ENCODE results near the gene ACSM5.

Gene ACSM5, protein sequence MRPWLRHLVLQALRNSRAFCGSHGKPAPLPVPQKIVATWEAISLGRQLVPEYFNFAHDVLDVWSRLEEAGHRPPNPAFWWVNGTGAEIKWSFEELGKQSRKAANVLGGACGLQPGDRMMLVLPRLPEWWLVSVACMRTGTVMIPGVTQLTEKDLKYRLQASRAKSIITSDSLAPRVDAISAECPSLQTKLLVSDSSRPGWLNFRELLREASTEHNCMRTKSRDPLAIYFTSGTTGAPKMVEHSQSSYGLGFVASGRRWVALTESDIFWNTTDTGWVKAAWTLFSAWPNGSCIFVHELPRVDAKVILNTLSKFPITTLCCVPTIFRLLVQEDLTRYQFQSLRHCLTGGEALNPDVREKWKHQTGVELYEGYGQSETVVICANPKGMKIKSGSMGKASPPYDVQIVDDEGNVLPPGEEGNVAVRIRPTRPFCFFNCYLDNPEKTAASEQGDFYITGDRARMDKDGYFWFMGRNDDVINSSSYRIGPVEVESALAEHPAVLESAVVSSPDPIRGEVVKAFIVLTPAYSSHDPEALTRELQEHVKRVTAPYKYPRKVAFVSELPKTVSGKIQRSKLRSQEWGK

DNA sequence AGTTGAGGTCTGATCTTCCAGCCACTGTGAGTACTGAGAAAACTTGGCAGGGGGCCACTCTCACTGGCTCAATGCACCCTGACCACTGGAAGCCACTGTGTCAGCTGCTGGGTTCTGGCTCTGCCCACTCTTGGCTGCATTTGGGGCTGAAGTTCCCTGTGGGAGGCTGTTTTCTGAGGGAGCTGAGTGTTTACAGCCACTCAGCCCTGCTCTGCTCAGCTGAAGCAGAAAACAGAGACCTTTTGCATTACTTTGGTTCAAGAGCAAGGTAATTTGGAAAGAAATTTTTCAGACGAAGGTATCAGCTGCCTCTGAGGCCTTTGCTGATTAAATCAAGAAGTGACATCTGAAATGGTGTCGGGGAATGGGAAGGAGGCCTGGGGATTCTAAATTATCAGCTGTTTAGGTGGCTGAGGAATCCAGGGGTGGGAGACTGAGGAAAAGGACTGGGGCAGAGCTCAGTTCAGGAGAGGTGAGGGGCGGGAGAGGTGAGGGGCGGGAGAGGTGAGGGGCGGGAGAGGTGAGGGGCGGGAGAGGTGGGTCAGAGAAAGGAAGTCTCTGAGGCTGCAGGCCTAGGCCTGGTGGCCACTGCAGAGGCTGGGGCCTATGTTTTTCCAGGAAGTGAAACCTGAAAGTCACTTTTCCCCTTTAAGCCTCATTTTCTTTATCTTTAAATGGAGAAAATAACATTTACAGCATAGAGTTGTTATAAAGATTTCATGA lies at the start of gene ACSM5:
Gene ACSM5, plus strand, starts transcription at position 137 of the 723 bp plus-strand sequence. CDS start 1,951 bp downstream, outside the sequence.
- Mint-ChIP-seq H3K4me1 (peaks cover 6% of the 10 kb centered on the region), H3K27me3 (peaks cover 3% of the 10 kb centered on the region), H3K36me3 (no peaks in the 10 kb centered on the region), H3K4me3 (peak within 1 kb of the TSS; percentile 66), H3K9me3 (no peaks in the 10 kb centered on the region), H3K27ac (peak within 1 kb of the TSS; percentile 90)
- DNase-seq (ENCODE audit: low spot score in 2 of 2): no peak
- ATAC-seq (ENCODE audit: low read depth): peak; percentile 59

DNA sequence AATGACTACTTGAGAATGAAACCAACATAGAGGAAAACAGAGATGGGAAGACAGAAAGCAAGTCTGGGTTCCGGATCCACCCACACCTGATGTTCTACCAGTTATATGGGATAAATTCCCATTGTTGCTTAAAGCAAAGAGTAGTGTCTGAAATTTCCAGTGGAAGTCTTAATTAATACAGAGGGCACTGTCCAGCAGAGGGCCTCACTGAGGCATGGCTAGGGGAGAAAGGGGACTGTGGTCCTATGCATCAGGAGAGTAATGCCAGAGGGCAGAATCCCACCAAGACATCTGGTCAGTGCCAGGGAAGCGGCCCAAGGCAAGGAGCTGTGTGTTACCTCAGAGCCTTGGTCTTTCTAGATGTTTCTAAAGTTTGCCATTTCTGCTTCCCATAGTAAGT lies 49.3 kb upstream of the ACSM5 start:
- Mint-ChIP-seq H3K4me1 (no peaks in the 10 kb centered on the region), H3K27me3 (peaks cover 15% of the 10 kb centered on the region), H3K9me3 (peaks cover 3% of the 10 kb centered on the region), H3K4me3 (no peak overlapping the region), H3K36me3 (no peaks in the 10 kb centered on the region), H3K27ac (no peak overlapping the region)
- DNase-seq (ENCODE audit: low spot score in 2 of 2) (no peak), ATAC-seq (ENCODE audit: low read depth) (no peak)

DNA sequence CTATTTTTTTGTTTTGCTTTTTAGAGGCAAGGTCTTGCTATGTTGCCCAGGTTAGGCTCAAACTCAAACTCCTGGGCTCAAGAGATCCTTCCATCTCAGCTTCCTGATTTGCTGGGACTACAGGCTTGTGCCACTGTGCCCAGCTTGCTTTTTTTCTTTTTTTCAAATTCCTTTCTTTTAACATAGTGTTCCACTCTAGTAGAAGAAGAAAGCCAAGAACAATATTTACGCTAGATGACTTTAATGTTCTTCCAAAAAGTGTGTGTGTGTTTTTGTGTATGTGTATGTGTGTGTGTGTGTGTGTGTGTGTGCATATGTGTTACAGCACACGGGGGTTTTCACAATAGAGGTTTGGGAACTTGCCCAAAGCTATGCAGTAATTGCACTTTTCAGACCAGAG lies 46.1 kb upstream of the ACSM5 start:
- Mint-ChIP-seq H3K27ac (no peak overlapping the region), H3K4me1 (no peaks in the 10 kb centered on the region), H3K9me3 (no peaks in the 10 kb centered on the region)

DNA sequence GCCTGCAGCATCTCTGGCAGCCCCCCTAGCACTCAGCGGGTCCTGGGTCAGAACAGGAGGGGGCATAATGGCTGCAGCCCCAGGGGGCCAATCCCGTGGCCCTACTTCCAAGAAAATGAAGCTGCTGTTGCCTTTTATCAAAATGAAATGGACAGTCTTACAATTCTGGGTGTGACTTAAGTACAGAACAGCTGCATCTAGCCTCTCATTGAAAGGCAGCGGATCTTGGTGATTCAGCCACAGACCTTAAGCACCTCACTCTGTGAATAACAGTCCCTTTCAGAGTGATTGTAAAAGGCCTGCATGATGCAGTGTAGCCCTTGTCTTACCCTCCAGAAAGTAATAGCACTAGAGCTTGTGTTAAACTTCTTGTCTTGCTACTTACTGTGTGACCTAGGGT lies 45.3 kb upstream of the ACSM5 start:
- DNase-seq (ENCODE audit: low spot score in 2 of 2) (no peak), ATAC-seq (ENCODE audit: low read depth) (no peak)
- H3K27me3 Mint-ChIP-seq: peaks cover 12% of the 10 kb centered on the region
- H3K4me1 Mint-ChIP-seq: no peaks in the 10 kb centered on the region
- no peaks in the 10 kb centered on the region for H3K9me3 Mint-ChIP-seq
- no peak overlapping the region for H3K4me3 Mint-ChIP-seq
- no peaks in the 10 kb centered on the region for H3K36me3 Mint-ChIP-seq
- H3K27ac Mint-ChIP-seq: no peak overlapping the region

More for the DNA sequence above, 46.1 kb upstream of the ACSM5 start:
- no peaks in the 10 kb centered on the region for H3K36me3 Mint-ChIP-seq
- no peak for ATAC-seq (ENCODE audit: low read depth)
- peaks cover 13% of the 10 kb centered on the region for H3K27me3 Mint-ChIP-seq
- no peak for DNase-seq (ENCODE audit: low spot score in 2 of 2)
- H3K4me3 Mint-ChIP-seq: no peak overlapping the region

DNA sequence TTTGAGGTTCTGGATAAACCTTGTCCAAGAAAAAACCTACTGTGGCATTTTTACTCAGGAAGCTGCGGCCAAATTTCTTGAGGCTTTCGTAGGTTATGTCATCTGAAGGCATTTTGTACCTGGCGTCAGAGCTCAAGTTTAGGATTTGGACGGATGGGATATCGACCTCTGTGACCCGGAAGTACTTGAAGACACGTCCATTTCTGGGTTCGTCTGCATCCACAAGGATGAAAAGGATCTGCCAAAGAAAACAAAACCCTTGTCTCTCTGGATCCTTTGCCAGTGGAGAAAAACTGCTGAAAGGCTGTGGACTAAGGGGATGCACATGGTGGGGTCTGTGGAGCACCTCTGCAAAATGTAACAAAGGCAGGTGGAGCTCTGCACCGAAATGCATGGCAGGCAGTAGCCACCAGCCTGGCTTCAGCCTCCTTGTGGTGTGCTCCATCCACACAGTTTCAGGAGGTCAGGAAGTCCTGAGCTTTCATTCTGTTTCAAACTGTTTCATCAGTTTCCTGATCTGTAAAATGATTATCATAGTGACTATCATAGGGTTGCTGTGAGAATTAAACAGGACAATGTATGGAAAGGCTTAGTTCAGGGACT lies 39.8 kb upstream of the ACSM5 start:
- ATAC-seq (ENCODE audit: low read depth): no peak
- H3K27ac Mint-ChIP-seq: no peak overlapping the region
- no peak overlapping the region for H3K4me3 Mint-ChIP-seq
- H3K27me3 Mint-ChIP-seq: peaks cover 17% of the 10 kb centered on the region
- no peaks in the 10 kb centered on the region for H3K4me1 Mint-ChIP-seq
- DNase-seq (ENCODE audit: low spot score in 2 of 2): no peak
- H3K36me3 Mint-ChIP-seq: no peaks in the 10 kb centered on the region
- peaks cover 1% of the 10 kb centered on the region for H3K9me3 Mint-ChIP-seq

DNA sequence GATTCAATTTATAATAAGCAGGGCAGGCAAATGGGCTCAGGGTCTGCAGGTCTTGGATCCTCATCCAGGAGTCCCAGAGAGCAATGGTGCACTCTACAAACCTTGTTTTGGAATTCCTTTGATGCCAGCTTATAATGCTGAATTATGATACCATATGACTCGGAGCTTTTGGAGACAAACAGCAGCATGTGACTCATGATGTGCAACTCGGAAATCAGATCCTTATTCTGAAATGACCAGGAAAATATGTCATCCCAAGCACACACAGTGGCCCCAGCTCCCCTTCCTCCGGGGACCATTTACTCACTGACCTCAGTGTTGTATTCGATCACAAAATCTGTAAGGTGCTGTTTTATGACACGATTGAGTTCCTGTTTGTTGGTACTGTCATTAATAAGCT lies 36.6 kb upstream of the ACSM5 start:
- ATAC-seq (ENCODE audit: low read depth): no peak
- H3K4me3 Mint-ChIP-seq: no peak overlapping the region
- peaks cover 14% of the 10 kb centered on the region for H3K27me3 Mint-ChIP-seq
- no peak overlapping the region for H3K27ac Mint-ChIP-seq
- peaks cover 1% of the 10 kb centered on the region for H3K9me3 Mint-ChIP-seq
- H3K4me1 Mint-ChIP-seq: no peaks in the 10 kb centered on the region
- no peaks in the 10 kb centered on the region for H3K36me3 Mint-ChIP-seq
- no peak for DNase-seq (ENCODE audit: low spot score in 2 of 2)

DNA sequence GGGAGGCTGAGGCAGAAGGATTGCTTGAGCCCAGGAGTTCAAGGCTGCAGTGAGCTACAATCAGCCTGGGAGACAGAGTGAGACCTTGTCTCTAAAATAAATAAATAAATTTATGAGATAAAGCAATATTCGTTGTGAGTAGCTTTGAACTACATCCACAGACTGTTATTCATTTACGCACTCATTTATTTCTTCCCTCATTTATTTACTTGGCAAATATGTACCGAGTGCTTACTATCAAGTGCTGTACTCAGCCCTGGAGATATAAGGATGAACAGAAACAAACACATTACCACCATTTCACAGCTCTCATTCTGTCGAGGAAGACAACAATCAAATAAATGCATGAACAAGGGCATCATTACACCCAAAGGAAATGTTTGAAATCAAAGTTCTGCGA lies 32.2 kb upstream of the ACSM5 start:
- ATAC-seq (ENCODE audit: low read depth) (no peak), DNase-seq (ENCODE audit: low spot score in 2 of 2) (no peak)
- Mint-ChIP-seq H3K9me3 (peaks cover 1% of the 10 kb centered on the region), H3K27me3 (peaks cover 10% of the 10 kb centered on the region), H3K4me3 (no peak overlapping the region), H3K4me1 (no peaks in the 10 kb centered on the region), H3K27ac (no peak overlapping the region), H3K36me3 (no peaks in the 10 kb centered on the region)

DNA sequence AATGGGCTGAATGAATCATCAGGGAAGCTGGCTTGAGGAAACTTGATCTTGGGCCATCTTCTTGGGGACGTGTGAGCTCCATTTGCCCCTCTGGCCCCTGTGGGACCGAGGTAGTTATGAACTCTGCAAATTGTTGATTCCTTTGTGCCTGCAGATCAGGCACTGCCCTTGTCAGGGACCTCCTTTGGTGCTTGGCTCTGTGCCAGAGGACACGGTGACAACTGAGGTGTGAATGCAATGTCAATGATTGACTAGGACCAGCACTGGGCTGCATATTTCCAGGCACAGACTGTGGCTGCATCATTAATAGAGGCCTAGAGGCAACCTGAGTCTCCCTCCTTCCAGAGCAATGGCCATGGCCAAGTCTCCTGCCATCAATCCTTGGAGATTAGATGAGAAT lies 28.6 kb upstream of the ACSM5 start:
- peaks cover 9% of the 10 kb centered on the region for H3K27me3 Mint-ChIP-seq
- no peaks in the 10 kb centered on the region for H3K36me3 Mint-ChIP-seq
- no peak for ATAC-seq (ENCODE audit: low read depth)
- no peaks in the 10 kb centered on the region for H3K9me3 Mint-ChIP-seq
- H3K4me1 Mint-ChIP-seq: peaks cover 5% of the 10 kb centered on the region
- no peak overlapping the region for H3K4me3 Mint-ChIP-seq
- no peak for DNase-seq (ENCODE audit: low spot score in 2 of 2)
- H3K27ac Mint-ChIP-seq: no peak overlapping the region

DNA sequence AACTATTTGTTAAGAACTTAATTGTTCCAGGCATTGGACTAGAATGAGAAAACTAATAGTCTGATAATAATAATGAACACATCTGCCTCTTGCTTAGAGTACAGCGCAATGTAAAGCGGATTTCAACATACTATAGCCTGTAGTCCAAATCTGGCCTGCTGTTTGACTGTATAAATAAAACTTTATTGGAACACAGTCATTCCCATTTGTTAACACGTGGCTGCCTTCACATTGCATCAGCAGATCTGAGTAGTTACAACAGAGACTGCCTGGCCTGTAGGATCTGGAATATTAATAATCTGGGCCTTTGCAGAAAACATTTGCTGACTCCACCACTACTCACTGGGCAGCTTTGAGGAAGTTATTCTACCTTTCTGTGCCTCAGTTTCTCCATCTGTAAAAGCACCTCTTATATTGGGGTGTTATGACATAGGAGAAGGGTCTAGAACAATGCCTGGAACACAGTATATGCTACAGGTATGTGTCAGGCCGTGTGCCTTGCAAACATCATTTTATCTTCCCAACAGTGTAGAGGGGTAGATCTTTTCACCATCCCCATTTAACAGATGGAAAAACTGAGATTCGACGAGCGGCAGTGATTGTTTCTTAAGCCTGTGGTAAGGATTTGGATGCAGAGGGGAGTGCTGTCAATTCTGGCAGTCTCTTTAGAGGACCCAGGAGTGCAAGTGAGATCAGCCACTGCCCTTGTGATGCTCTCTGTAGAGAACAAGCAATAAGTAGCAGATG lies 27.0 kb upstream of the ACSM5 start:
- H3K9me3 Mint-ChIP-seq: no peaks in the 10 kb centered on the region
- H3K4me3 Mint-ChIP-seq: no peak overlapping the region
- no peak for DNase-seq (ENCODE audit: low spot score in 2 of 2)
- no peak for ATAC-seq (ENCODE audit: low read depth)
- peaks cover 10% of the 10 kb centered on the region for H3K27me3 Mint-ChIP-seq
- H3K4me1 Mint-ChIP-seq: peaks cover 5% of the 10 kb centered on the region
- no peak overlapping the region for H3K27ac Mint-ChIP-seq
- H3K36me3 Mint-ChIP-seq: no peaks in the 10 kb centered on the region

DNA sequence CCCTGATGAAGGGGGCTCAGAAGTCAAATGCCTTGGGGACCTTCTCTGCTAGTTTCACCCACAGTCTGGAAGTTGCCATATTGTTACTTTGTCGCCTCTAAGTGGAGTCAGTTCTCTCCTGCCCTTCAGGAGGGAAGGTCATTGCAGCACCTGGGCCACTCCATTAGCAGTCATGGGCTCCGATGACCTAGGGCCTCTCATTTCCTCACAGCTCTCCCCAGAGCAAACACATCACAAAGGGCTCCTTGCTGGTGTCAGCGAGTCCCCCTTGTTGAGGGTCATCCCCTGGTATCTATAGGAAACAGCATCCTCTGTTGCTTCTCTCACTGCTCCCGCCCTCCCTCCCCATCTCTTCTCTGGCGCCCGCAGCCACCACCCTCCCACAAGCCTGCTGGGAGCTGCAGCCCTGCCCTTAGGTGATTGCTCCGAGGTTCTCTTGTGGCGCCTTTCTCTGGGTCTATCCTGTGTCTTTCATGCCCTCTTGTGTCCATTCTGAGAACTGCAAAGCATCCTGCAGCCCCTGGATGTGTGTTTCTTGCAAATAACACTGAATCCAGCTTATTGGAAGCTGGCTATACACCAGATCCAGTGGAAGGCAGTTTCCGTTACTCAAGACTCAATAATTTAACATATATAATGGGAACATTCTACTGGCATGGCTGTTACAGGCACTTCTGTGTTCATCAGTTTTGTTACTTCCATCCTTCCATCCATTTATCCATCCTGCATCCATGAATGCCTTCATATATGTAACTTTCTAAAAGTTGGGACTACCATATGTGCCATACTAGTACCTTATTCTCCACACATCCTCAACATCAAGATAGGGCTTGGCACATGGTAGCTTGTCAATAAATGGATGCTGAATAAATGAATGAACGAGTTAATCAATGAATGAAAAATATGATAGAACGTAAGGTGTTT lies 26.0 kb upstream of the ACSM5 start:
- Mint-ChIP-seq H3K27me3 (peaks cover 7% of the 10 kb centered on the region), H3K4me3 (no peak overlapping the region), H3K36me3 (no peaks in the 10 kb centered on the region), H3K9me3 (no peaks in the 10 kb centered on the region), H3K27ac (no peak overlapping the region), H3K4me1 (peaks cover 5% of the 10 kb centered on the region)
- ATAC-seq (ENCODE audit: low read depth) (peak; percentile 68), DNase-seq (ENCODE audit: low spot score in 2 of 2) (peak; percentile 38 to 43)

DNA sequence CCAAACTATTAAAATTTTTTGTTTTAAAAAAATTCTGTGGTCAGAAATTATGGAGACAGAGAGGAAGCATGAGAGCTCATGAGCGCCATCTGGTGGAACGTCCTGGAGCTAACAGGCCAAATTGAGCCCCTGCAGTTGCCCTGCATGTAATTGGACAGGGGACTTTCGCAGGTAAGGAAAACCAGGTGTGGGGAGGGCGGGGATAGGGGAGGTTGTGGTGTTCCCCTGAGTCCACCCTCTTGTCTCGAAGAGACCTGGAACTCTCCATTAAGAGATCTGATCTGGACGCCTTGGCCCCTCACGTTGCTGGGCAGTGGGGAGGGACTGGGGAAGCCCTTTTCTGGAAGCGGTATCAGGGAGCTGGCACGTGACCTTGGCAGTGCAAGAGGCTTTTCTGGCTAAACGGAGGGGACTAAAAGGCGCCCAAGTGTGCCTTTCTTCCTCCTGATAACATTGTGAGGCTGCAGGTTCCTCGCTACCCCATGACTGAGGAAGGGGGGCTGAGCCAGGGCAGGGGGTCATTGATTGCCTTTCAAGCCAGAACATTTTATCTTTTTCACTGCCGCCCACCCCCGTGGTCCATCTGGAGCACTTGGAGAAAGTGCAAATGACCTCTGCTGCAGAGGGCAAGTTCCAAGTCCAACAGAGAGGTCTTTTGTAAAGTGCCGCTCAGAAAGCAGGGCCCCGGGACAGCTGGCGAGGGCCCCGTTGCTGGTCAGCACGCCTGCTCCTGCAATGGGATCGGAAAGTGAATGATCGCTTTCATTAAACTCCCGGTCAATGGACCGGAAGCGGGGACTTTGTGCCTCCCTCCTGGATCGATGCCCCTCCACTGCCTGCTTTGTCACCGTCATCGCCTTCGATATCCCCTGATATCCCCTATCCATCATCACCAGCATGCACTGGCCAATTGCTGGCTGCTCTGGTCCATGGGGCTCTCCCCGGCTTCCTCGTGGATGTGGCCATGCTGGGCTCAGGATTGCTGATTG lies 23.2 kb upstream of the ACSM5 start:
- H3K4me3 Mint-ChIP-seq: no peak overlapping the region
- H3K4me1 Mint-ChIP-seq: peaks cover 5% of the 10 kb centered on the region
- ATAC-seq (ENCODE audit: low read depth) (peak; percentile 34), DNase-seq (ENCODE audit: low spot score in 2 of 2) (peak; percentile 41 to 60)
- no peak overlapping the region for H3K27ac Mint-ChIP-seq
- no peaks in the 10 kb centered on the region for H3K36me3 Mint-ChIP-seq
- H3K27me3 Mint-ChIP-seq: peaks cover 4% of the 10 kb centered on the region
- H3K9me3 Mint-ChIP-seq: no peaks in the 10 kb centered on the region

DNA sequence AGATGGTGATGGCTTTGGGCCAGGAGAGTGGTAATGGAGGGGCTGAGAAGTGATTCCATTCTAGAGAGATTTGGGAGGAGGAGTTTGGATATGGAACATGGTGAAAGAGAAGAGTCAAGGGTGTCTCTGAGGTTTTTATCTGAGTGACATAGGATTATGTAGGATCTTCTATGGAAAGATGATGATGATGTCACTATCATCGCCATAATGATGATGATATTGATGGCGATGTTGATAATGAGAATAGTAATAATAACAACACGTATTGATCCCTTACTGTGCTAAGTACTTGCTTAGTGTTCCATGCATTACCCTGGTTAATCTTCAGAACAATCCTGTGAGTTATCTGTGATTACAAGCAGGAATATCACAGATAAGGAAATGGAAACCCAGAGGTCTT lies 21.4 kb upstream of the ACSM5 start:
- Mint-ChIP-seq H3K36me3 (no peaks in the 10 kb centered on the region), H3K27ac (no peak overlapping the region), H3K9me3 (no peaks in the 10 kb centered on the region), H3K4me3 (no peak overlapping the region), H3K27me3 (peaks cover 4% of the 10 kb centered on the region), H3K4me1 (peaks cover 5% of the 10 kb centered on the region)
- ATAC-seq (ENCODE audit: low read depth) (no peak), DNase-seq (ENCODE audit: low spot score in 2 of 2) (no peak)
